ENCODE measurements around the gene TOMM20.
"Not testable (repeated sequence)": the region's sequence is repeated elsewhere in the genome, so short reads cannot be mapped to it uniquely, and the experiment has no call there.

The TOMM20 gene

DNA sequence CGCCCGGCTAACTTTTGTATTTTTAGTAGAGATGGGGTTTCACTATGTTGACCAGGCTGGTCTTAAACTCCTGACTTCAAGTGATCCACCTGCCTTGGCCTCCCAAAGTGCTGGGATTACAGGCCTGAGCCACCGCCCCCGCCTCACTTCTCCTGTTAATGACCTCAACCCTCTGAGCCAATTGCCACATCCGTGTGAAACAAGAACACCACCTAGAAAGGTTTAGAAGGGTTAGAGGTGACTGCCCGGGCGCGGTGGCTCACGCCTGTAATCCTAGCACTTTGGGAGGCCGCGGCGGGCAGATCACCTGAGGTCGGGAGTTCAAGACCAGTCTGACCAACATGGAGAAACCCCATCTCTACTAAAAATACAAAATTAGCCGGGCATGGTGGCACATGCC is 36.2 kb downstream of the TOMM20 start:
- peaks cover 0 to 34% (median 21%) of the 10 kb centered on the region in 4 experiments for H3K4me1 ChIP-seq (ENCODE audit: control extremely low read depth in 1 of 4, control insufficient read depth in 4 of 4, insufficient read depth in 4 of 4, low read length in 3 of 4)
- H3K9me3 ChIP-seq (ENCODE audit: control extremely low read depth in 1 of 5, control insufficient read depth in 4 of 5, insufficient read depth in 2 of 5, low read depth in 1 of 5, low read length in 4 of 5); H3K4me3 ChIP-seq (ENCODE audit: control insufficient read depth in 1 of 7, extremely low read depth in 1 of 7, insufficient read depth in 4 of 7, low read depth in 2 of 7, low read length in 6 of 7); H3K36me3 ChIP-seq (ENCODE audit: control insufficient read depth in 4 of 4, insufficient read depth in 4 of 4, low read length in 3 of 4); H3K27me3 ChIP-seq (replicated peaks in 2 of 5; ENCODE audit: control insufficient read depth in 4 of 5, insufficient read depth in 5 of 5, low read length in 4 of 5); DNase-seq; H3K27ac ChIP-seq (ENCODE audit: insufficient read depth in 1 of 2, low read depth in 1 of 2, low read length in 2 of 2, poor library complexity in 1 of 2, severe bottlenecking in 2 of 2): not testable (repeated sequence)
- 80% methylated on average over 1 of the region's 14 CpGs for WGBS (ENCODE audit: insufficient coverage)
- CTCF ChIA-PET, result interaction anchor here (0.6 to 1.2 kb wide), 4 partner anchors 109 to 712 kb away, joined by 3 to 4 read pairs (median 3); no protein-coding TSS in a partner anchor
- POLR2A ChIA-PET, result interaction anchor here (0.7 kb wide), 1 partner anchor 20 kb away, joined by 5 read pairs; no protein-coding TSS in a partner anchor

DNA sequence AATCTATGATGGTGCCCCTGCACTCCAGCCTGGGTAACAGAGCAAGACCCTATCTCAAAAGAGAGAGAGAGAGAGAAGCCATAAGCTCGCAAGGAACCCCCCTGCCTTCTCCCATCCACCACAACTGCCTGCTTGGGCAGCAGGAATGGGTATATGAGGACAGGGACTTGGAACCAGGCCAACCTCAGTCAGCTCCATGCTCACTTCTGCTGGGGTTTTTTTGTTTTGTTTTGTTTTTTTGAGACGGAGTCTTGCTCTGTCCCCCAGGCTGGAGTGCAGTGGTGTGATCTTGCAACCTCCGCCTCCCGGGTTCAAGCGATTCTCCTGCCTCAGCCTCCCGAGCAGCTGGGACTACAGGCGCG is 36.6 kb downstream of the TOMM20 start:
- WGBS (ENCODE audit: insufficient coverage), result 100% methylated on average over 3 of the region's 8 CpGs
- CTCF ChIA-PET, result interaction anchor here (0.6 to 3.5 kb wide), 5 partner anchors 109 to 605 kb away, joined by 3 to 13 read pairs (median 3); no protein-coding TSS in a partner anchor
- not testable (repeated sequence) for H3K4me3 ChIP-seq (ENCODE audit: control insufficient read depth in 1 of 7, extremely low read depth in 1 of 7, insufficient read depth in 4 of 7, low read depth in 2 of 7, low read length in 6 of 7)

GRCh38 chr1:235091319-235092044 is 37.2 kb downstream of the TOMM20 start:
- ChIA-PET POLR2A (interaction anchor here (0.7 to 1.2 kb wide), 4 partner anchors 21 to 491 kb away, joined by 3 to 5 read pairs (median 4); partner anchors contain the start of gene RBM34), CTCF (interaction anchor here (0.6 to 3.5 kb wide), 9 partner anchors 10 to 604 kb away, joined by 3 to 13 read pairs (median 5); no protein-coding TSS in a partner anchor)
- H3K36me3 ChIP-seq (ENCODE audit: control insufficient read depth in 4 of 4, insufficient read depth in 4 of 4, low read length in 3 of 4); H3K27ac ChIP-seq (ENCODE audit: insufficient read depth in 1 of 2, low read depth in 1 of 2, low read length in 2 of 2, poor library complexity in 1 of 2, severe bottlenecking in 2 of 2); H3K9me3 ChIP-seq (ENCODE audit: control extremely low read depth in 1 of 5, control insufficient read depth in 4 of 5, insufficient read depth in 2 of 5, low read depth in 1 of 5, low read length in 4 of 5); H3K27me3 ChIP-seq (replicated peaks in 2 of 5; ENCODE audit: control insufficient read depth in 4 of 5, insufficient read depth in 5 of 5, low read length in 4 of 5); DNase-seq: not testable (repeated sequence)
- H3K4me1 ChIP-seq (ENCODE audit: control extremely low read depth in 1 of 4, control insufficient read depth in 4 of 4, insufficient read depth in 4 of 4, low read length in 3 of 4), result peaks cover 0 to 34% (median 21%) of the 10 kb centered on the region in 4 experiments
- peak overlapping the region in 1 of 7 experiments; percentile 50 for H3K4me3 ChIP-seq (ENCODE audit: control insufficient read depth in 1 of 7, extremely low read depth in 1 of 7, insufficient read depth in 4 of 7, low read depth in 2 of 7, low read length in 6 of 7)
- 96% methylated on average over 18 of the region's 20 CpGs for WGBS (ENCODE audit: insufficient coverage)

More for the DNA sequence above, 36.6 kb downstream of the TOMM20 start:
- not testable (repeated sequence) for H3K9me3 ChIP-seq (ENCODE audit: control extremely low read depth in 1 of 5, control insufficient read depth in 4 of 5, insufficient read depth in 2 of 5, low read depth in 1 of 5, low read length in 4 of 5); H3K27ac ChIP-seq (ENCODE audit: insufficient read depth in 1 of 2, low read depth in 1 of 2, low read length in 2 of 2, poor library complexity in 1 of 2, severe bottlenecking in 2 of 2); DNase-seq; H3K27me3 ChIP-seq (replicated peaks in 2 of 5; ENCODE audit: control insufficient read depth in 4 of 5, insufficient read depth in 5 of 5, low read length in 4 of 5); H3K36me3 ChIP-seq (ENCODE audit: control insufficient read depth in 4 of 4, insufficient read depth in 4 of 4, low read length in 3 of 4)
- H3K4me1 ChIP-seq (ENCODE audit: control extremely low read depth in 1 of 4, control insufficient read depth in 4 of 4, insufficient read depth in 4 of 4, low read length in 3 of 4), result peaks cover 0 to 34% (median 21%) of the 10 kb centered on the region in 4 experiments
- POLR2A ChIA-PET, result interaction anchor here (0.7 kb wide), 1 partner anchor 20 kb away, joined by 5 read pairs; no protein-coding TSS in a partner anchor

GRCh38 chr1:235090406-235091069 is 38.1 kb downstream of the TOMM20 start:
- Histone ChIP-seq H3K4me1 (ENCODE audit: control extremely low read depth in 1 of 4, control insufficient read depth in 4 of 4, insufficient read depth in 4 of 4, low read length in 3 of 4) (peaks cover 0 to 34% (median 21%) of the 10 kb centered on the region in 4 experiments), H3K4me3 (ENCODE audit: control insufficient read depth in 1 of 7, extremely low read depth in 1 of 7, insufficient read depth in 4 of 7, low read depth in 2 of 7, low read length in 6 of 7) (peak overlapping the region in 2 of 7 experiments; percentile 22 to 50), H3K27me3 (replicated peaks in 2 of 5; ENCODE audit: control insufficient read depth in 4 of 5, insufficient read depth in 5 of 5, low read length in 4 of 5) (no peaks in the 10 kb centered on the region), H3K9me3 (ENCODE audit: control extremely low read depth in 1 of 5, control insufficient read depth in 4 of 5, insufficient read depth in 2 of 5, low read depth in 1 of 5, low read length in 4 of 5) (no peaks in the 10 kb centered on the region), H3K36me3 (ENCODE audit: control insufficient read depth in 4 of 4, insufficient read depth in 4 of 4, low read length in 3 of 4) (no peaks in the 10 kb centered on the region), H3K27ac (ENCODE audit: insufficient read depth in 1 of 2, low read depth in 1 of 2, low read length in 2 of 2, poor library complexity in 1 of 2, severe bottlenecking in 2 of 2) (no peak overlapping the region)
- ChIA-PET POLR2A (interaction anchor here (0.5 to 1.2 kb wide), 6 partner anchors 14 to 490 kb away, joined by 3 to 5 read pairs (median 3); partner anchors contain the start of gene RBM34), CTCF (interaction anchor here (0.7 to 3.5 kb wide), 8 partner anchors 11 to 603 kb away, joined by 3 to 13 read pairs (median 5); no protein-coding TSS in a partner anchor)
- WGBS (ENCODE audit: insufficient coverage), result 20% methylated on average over 20 of the region's 20 CpGs
- DNase-seq, result peak; percentile 61 to 90 (median 87)

GRCh38 chr1:235088907-235089306 is 39.7 kb downstream of the TOMM20 start:
- ChIA-PET POLR2A (no interaction called here), CTCF (interaction anchor here (1.0 to 3.5 kb wide), 5 partner anchors 14 to 602 kb away, joined by 3 to 13 read pairs (median 4); no protein-coding TSS in a partner anchor)
- 94% methylated on average over 7 of the region's 7 CpGs for WGBS (ENCODE audit: insufficient coverage)
- no peak for DNase-seq
- peaks cover 0 to 36% (median 26%) of the 10 kb centered on the region in 4 experiments for H3K4me1 ChIP-seq (ENCODE audit: control extremely low read depth in 1 of 4, control insufficient read depth in 4 of 4, insufficient read depth in 4 of 4, low read length in 3 of 4)
- no peak overlapping the region for H3K27ac ChIP-seq (ENCODE audit: insufficient read depth in 1 of 2, low read depth in 1 of 2, low read length in 2 of 2, poor library complexity in 1 of 2, severe bottlenecking in 2 of 2)
- H3K9me3 ChIP-seq (ENCODE audit: control extremely low read depth in 1 of 5, control insufficient read depth in 4 of 5, insufficient read depth in 2 of 5, low read depth in 1 of 5, low read length in 4 of 5), result no peaks in the 10 kb centered on the region
- no peak overlapping the region for H3K4me3 ChIP-seq (ENCODE audit: control insufficient read depth in 1 of 7, extremely low read depth in 1 of 7, insufficient read depth in 4 of 7, low read depth in 2 of 7, low read length in 6 of 7)
- no peaks in the 10 kb centered on the region for H3K27me3 ChIP-seq (replicated peaks in 2 of 5; ENCODE audit: control insufficient read depth in 4 of 5, insufficient read depth in 5 of 5, low read length in 4 of 5)
- no peaks in the 10 kb centered on the region for H3K36me3 ChIP-seq (ENCODE audit: control insufficient read depth in 4 of 4, insufficient read depth in 4 of 4, low read length in 3 of 4)

- Histone ChIP-seq H3K4me3 (ENCODE audit: control insufficient read depth in 1 of 7, extremely low read depth in 1 of 7, insufficient read depth in 4 of 7, low read depth in 2 of 7, low read length in 6 of 7) (no peak overlapping the region), H3K27me3 (replicated peaks in 2 of 5; ENCODE audit: control insufficient read depth in 4 of 5, insufficient read depth in 5 of 5, low read length in 4 of 5) (no peaks in the 10 kb centered on the region), H3K9me3 (ENCODE audit: control extremely low read depth in 1 of 5, control insufficient read depth in 4 of 5, insufficient read depth in 2 of 5, low read depth in 1 of 5, low read length in 4 of 5) (no peaks in the 10 kb centered on the region), H3K4me1 (ENCODE audit: control extremely low read depth in 1 of 4, control insufficient read depth in 4 of 4, insufficient read depth in 4 of 4, low read length in 3 of 4) (peaks cover 0 to 37% (median 28%) of the 10 kb centered on the region in 4 experiments), H3K27ac (ENCODE audit: insufficient read depth in 1 of 2, low read depth in 1 of 2, low read length in 2 of 2, poor library complexity in 1 of 2, severe bottlenecking in 2 of 2) (no peak overlapping the region), H3K36me3 (ENCODE audit: control insufficient read depth in 4 of 4, insufficient read depth in 4 of 4, low read length in 3 of 4) (no peaks in the 10 kb centered on the region)
- 82% methylated on average over 6 of the region's 6 CpGs for WGBS (ENCODE audit: insufficient coverage)
- CTCF ChIA-PET, result interaction anchor here (0.8 to 3.5 kb wide), 5 partner anchors 15 to 601 kb away, joined by 3 to 13 read pairs (median 4); no protein-coding TSS in a partner anchor
- POLR2A ChIA-PET, result interaction anchor here (0.6 kb wide), 1 partner anchor 19 kb away, joined by 7 read pairs; no protein-coding TSS in a partner anchor
- DNase-seq, result no peak
Observed at GRCh38 chr1:235088430-235088829, 40.2 kb downstream of the TOMM20 start.

Measured in common myeloid progenitor, CD34-positive (primary cell).